Loucy (cell line): ENCODE results near the gene C9orf50.

ENCODE experiments used
- H2AFZ ChIP-seq: fragments of 200-600 bp; sonication (generic); 2 replicates; pipeline ENCODE4 v1.6.0; 2016; ENCODE audit warnings: antibody characterized with exemption, mild to moderate bottlenecking, low read length, moderate library complexity
- H3F3A ChIP-seq: fragments of 200-600 bp; 2 replicates; pipeline ENCODE4 v1.6.0; 2016; ENCODE audit warnings: antibody characterized with exemption, low read depth, mild to moderate bottlenecking
- H3K27me3 ChIP-seq: fragments of 200-600 bp; sonication (generic); 2 replicates; pipeline ENCODE4 v1.6.1; 2014; ENCODE audit warnings: low read length, mild to moderate bottlenecking; ENCODE audit not compliant: insufficient read depth, poor library complexity, severe bottlenecking
- H3K36me3 ChIP-seq: fragments of 200-600 bp; sonication (generic); 2 replicates; pipeline ENCODE4 v1.6.1; 2016; ENCODE audit warnings: low read length; ENCODE audit not compliant: insufficient read depth
- H3K4me1 ChIP-seq: fragments of 200-600 bp; sonication (generic); 2 replicates; pipeline ENCODE4 v1.5.1; 2014; ENCODE audit warnings: low read length, mild to moderate bottlenecking; ENCODE audit not compliant: insufficient read depth, poor library complexity, severe bottlenecking
- H3K4me2 ChIP-seq: fragments of 200-600 bp; sonication (generic); 2 replicates; pipeline ENCODE4 v1.6.0; 2014; ENCODE audit warnings: antibody characterized with exemption, low read length, low read depth, mild to moderate bottlenecking; ENCODE audit not compliant: poor library complexity, severe bottlenecking
- H3K4me3 ChIP-seq: fragments of 200-600 bp; sonication (generic); 2 replicates; pipeline ENCODE4 v1.5.1; 2014; ENCODE audit warnings: low read length, mild to moderate bottlenecking, mixed read lengths; ENCODE audit not compliant: poor library complexity, severe bottlenecking
- H3K79me2 ChIP-seq: fragments of 200-600 bp; sonication (generic); 2 replicates; pipeline ENCODE4 v1.6.1; 2014; ENCODE audit warnings: low read length; ENCODE audit not compliant: insufficient read depth
- H3K9ac ChIP-seq: fragments of 200-600 bp; sonication (generic); 2 replicates; pipeline ENCODE4 v1.6.0; 2014; ENCODE audit warnings: mild to moderate bottlenecking, low read depth, low read length, moderate library complexity; ENCODE audit not compliant: poor library complexity, severe bottlenecking
- H3K9me2 ChIP-seq: fragments of 200-600 bp; sonication (generic); replicated peaks from 2 replicates; pipeline ENCODE4 v1.6.1; 2016; ENCODE audit warnings: low read depth, low read length, mixed read lengths
- H3K9me3 ChIP-seq: fragments of 200-600 bp; sonication (generic); 2 replicates; pipeline ENCODE4 v1.6.1; 2014; ENCODE audit warnings: mild to moderate bottlenecking, antibody characterized with exemption, low read length, low read depth; ENCODE audit not compliant: insufficient read depth
- H4K20me1 ChIP-seq: fragments of 200-600 bp; sonication (generic); 2 replicates; pipeline ENCODE4 v1.6.0; 2014; ENCODE audit warnings: antibody characterized with exemption, low read length, mild to moderate bottlenecking; ENCODE audit not compliant: insufficient read depth, poor library complexity, severe bottlenecking
- EZH2phosphoT487 ChIP-seq: fragments of 200-600 bp; IDR thresholded peaks from 2 replicates; pipeline ENCODE4 v1.6.1; 2018; ENCODE audit warnings: antibody characterized with exemption, mild to moderate bottlenecking, moderate library complexity, borderline replicate concordance
- TF ChIP-seq, protein P1 (sequence below): fragments of 200-600 bp; sonication (generic); conservative IDR thresholded peaks from 2 replicates; pipeline ENCODE4 v1.5.1; 2014; ENCODE audit warnings: mild to moderate bottlenecking, antibody characterized with exemption, low read length

The C9orf50 gene

DNA sequence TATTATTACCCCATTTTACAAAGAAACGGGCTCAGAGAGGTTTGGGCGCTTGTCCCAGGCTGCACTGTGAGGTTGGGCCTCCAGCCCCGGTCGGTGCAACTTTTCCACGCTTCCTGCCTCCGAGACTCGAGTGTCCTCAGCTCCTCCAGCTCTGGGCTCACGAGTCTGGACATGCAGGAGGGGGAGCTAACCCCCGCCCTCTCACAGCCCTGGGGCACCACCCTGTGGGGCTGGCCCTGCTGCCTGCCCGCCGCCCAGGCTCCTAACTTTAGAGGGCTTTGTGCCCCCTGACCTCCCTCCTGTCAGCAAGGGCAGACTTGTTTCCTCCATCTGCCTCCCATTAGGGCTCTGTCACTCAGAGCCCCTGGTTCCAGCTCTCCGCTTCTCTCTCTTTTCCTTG, 25.4 kb upstream of the C9orf50 start:
- Histone ChIP-seq H3K4me2 (no peak overlapping the region), H3K4me3 (no peak overlapping the region), H3K9me2 (no peaks in the 10 kb centered on the region), H3K9ac (no peak overlapping the region), H4K20me1 (peaks cover under 1% of the 10 kb centered on the region), H3K27me3 (no peaks in the 10 kb centered on the region), H3K36me3 (no peaks in the 10 kb centered on the region), H2AFZ (no peak overlapping the region), H3K9me3 (no peaks in the 10 kb centered on the region), H3K79me2 (peaks cover 5% of the 10 kb centered on the region; the same call in 1 of the 2 replicates), H3F3A (no peaks in the 10 kb centered on the region), H3K4me1 (no peaks in the 10 kb centered on the region)
- TF ChIP-seq EZH2phosphoT487, result no peak
- TF ChIP-seq, protein P1, sequence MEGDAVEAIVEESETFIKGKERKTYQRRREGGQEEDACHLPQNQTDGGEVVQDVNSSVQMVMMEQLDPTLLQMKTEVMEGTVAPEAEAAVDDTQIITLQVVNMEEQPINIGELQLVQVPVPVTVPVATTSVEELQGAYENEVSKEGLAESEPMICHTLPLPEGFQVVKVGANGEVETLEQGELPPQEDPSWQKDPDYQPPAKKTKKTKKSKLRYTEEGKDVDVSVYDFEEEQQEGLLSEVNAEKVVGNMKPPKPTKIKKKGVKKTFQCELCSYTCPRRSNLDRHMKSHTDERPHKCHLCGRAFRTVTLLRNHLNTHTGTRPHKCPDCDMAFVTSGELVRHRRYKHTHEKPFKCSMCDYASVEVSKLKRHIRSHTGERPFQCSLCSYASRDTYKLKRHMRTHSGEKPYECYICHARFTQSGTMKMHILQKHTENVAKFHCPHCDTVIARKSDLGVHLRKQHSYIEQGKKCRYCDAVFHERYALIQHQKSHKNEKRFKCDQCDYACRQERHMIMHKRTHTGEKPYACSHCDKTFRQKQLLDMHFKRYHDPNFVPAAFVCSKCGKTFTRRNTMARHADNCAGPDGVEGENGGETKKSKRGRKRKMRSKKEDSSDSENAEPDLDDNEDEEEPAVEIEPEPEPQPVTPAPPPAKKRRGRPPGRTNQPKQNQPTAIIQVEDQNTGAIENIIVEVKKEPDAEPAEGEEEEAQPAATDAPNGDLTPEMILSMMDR, result no peak

DNA sequence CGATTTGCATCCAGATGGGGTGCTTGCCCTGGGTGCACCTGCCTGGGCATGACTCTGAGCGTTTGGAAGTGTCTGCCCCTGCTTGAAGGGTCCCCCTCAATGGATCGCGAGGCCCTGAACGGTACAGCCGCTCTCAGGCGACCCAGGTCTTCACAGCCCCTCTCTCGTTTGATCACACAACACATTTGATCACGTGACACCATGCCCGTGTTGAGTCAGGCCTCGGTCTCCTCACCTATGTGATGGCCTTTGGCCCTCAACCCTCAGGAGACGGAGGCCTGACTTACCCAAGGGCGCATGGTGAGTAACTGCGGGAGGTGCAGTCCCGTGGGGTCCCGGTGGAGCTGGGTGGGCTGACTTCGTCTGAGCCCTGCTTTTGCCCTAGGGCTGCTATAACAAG, 24.0 kb upstream of the C9orf50 start:
- no peaks in the 10 kb centered on the region for H3K4me1 ChIP-seq
- no peaks in the 10 kb centered on the region for H3F3A ChIP-seq
- no peak for TF ChIP-seq EZH2phosphoT487
- TF ChIP-seq, protein P1, result no peak
- no peak overlapping the region for H2AFZ ChIP-seq
- H3K27me3 ChIP-seq, result no peaks in the 10 kb centered on the region
- peaks cover 18% of the 10 kb centered on the region; the same call in 1 of the 2 replicates for H3K79me2 ChIP-seq
- no peaks in the 10 kb centered on the region for H3K9me3 ChIP-seq
- no peak overlapping the region for H3K4me2 ChIP-seq
- H4K20me1 ChIP-seq, result peaks cover 6% of the 10 kb centered on the region
- no peaks in the 10 kb centered on the region for H3K36me3 ChIP-seq
- H3K9me2 ChIP-seq, result no peaks in the 10 kb centered on the region
- H3K4me3 ChIP-seq, result no peak overlapping the region
- no peak overlapping the region for H3K9ac ChIP-seq

- Histone ChIP-seq H2AFZ (no peak overlapping the region), H3K4me3 (no peak overlapping the region), H3F3A (no peaks in the 10 kb centered on the region), H3K36me3 (no peaks in the 10 kb centered on the region), H4K20me1 (peaks cover 6% of the 10 kb centered on the region), H3K9ac (no peak overlapping the region), H3K4me2 (no peak overlapping the region), H3K9me3 (no peaks in the 10 kb centered on the region), H3K9me2 (no peaks in the 10 kb centered on the region), H3K4me1 (no peaks in the 10 kb centered on the region), H3K27me3 (no peaks in the 10 kb centered on the region), H3K79me2 (peaks cover 18% of the 10 kb centered on the region; the same call in 1 of the 2 replicates)
- no peak for TF ChIP-seq EZH2phosphoT487
- TF ChIP-seq, protein P1, result no peak
These were observed 23.5 kb upstream of the C9orf50 start for GRCh38 chr9:129644365-129644764.
